Stimulated activated CD8-positive, alpha-beta memory T cell treated with anti-CD3 and anti-CD28 coated beads, Interleukin-12 subunit alpha, Interleukin-12 subunit beta, amount 100 ng/mL, for 1 hour (primary cell): ENCODE data around the gene ALG14.
"Not testable (repeated sequence)": the region's sequence is repeated elsewhere in the genome, so short reads cannot be mapped to it uniquely, and the experiment has no call there.

Experiments used
- DNase-seq: peaks from one replicate; pipeline ENCODE4 v3.0.0-alpha.2; 2020; ENCODE audit warnings: low read depth

Gene ALG14

GRCh38 chr1:94953746-94954145, 119.0 kb downstream of the ALG14 start:
- no peak for DNase-seq

GRCh38 chr1:94953107-94953506, 119.6 kb downstream of the ALG14 start:
- DNase-seq, result no peak

GRCh38 chr1:94952539-94952938, 120.2 kb downstream of the ALG14 start:
- no peak for DNase-seq

GRCh38 chr1:94951509-94952208, 121.1 kb downstream of the ALG14 start:
- no peak for DNase-seq

- DNase-seq, result no peak
Measured at GRCh38 chr1:94951046-94951445, 121.7 kb downstream of the ALG14 start.

- DNase-seq, result no peak
Measured at GRCh38 chr1:94949681-94950661, 122.8 kb downstream of the ALG14 start.

GRCh38 chr1:94947437-94947836, 125.3 kb downstream of the ALG14 start:
- DNase-seq, result no peak

- no peak for DNase-seq
Measured at GRCh38 chr1:94946886-94947285, 125.9 kb downstream of the ALG14 start.

GRCh38 chr1:94942171-94943128, 130.3 kb downstream of the ALG14 start:
- no peak for DNase-seq

- DNase-seq, result not testable (repeated sequence)
Measured at GRCh38 chr1:94941480-94941879, 131.3 kb downstream of the ALG14 start.

GRCh38 chr1:94940738-94941137, 132.0 kb downstream of the ALG14 start:
- DNase-seq, result no peak

GRCh38 chr1:94937820-94938219, 134.9 kb downstream of the ALG14 start:
- no peak for DNase-seq

GRCh38 chr1:94936861-94937620, 135.7 kb downstream of the ALG14 start:
- no peak for DNase-seq

- DNase-seq, result no peak
Measured at GRCh38 chr1:94935476-94935875, 137.3 kb downstream of the ALG14 start.

- no peak for DNase-seq
Measured at GRCh38 chr1:94935034-94935433, 137.7 kb downstream of the ALG14 start.

- DNase-seq, result no peak
Measured at GRCh38 chr1:94934551-94934950, 138.2 kb downstream of the ALG14 start.

- DNase-seq, result no peak
Measured at GRCh38 chr1:94931254-94931841, 141.4 kb downstream of the ALG14 start.

- no peak for DNase-seq
Measured at GRCh38 chr1:94929351-94930217, 143.2 kb downstream of the ALG14 start.

- no peak for DNase-seq
Measured at GRCh38 chr1:94928293-94928939, 144.3 kb downstream of the ALG14 start.
